Mucosa of rectum (tissue), 2 donors: ENCODE data around the gene HS3ST4.
"Not testable (repeated sequence)": the region's sequence is repeated elsewhere in the genome, so short reads cannot be mapped to it uniquely, and the experiment has no call there.

Source experiments
- H3K27ac ChIP-seq, 2 donors: one replicate each; pipeline ENCODE4 v1.7.0; 2013; ENCODE audit warnings: inconsistent platforms in 2 of 2, low read depth in 2 of 2, low read length in 2 of 2
- H3K27me3 ChIP-seq, 2 donors: one replicate each; pipeline ENCODE4 v1.7.0; 2013; ENCODE audit warnings: low read length in 2 of 2; ENCODE audit not compliant: control insufficient read depth in 2 of 2, insufficient read depth in 2 of 2
- H3K36me3 ChIP-seq, 2 donors: one replicate each; pipeline ENCODE4 v1.7.0; 2013; ENCODE audit warnings: low read length in 2 of 2; ENCODE audit not compliant: control insufficient read depth in 2 of 2, insufficient read depth in 2 of 2
- H3K4me1 ChIP-seq, 2 donors: one replicate each; pipeline ENCODE4 v1.7.0; 2013; ENCODE audit warnings: low read length in 2 of 2, mild to moderate bottlenecking in 1 of 2; ENCODE audit not compliant: control insufficient read depth in 2 of 2, insufficient read depth in 2 of 2
- H3K4me3 ChIP-seq, 2 donors: one replicate each; pipeline ENCODE4 v1.7.0; 2013; ENCODE audit warnings: low read length in 2 of 2
- H3K9ac ChIP-seq, 2 donors: one replicate each; pipeline ENCODE4 v1.7.0; 2013; ENCODE audit warnings: low read length in 2 of 2, low read depth in 1 of 2, mild to moderate bottlenecking in 1 of 2
- H3K9me3 ChIP-seq, 2 donors: one replicate each; pipeline ENCODE4 v1.7.0; 2013; ENCODE audit warnings: low read length in 2 of 2; ENCODE audit not compliant: control insufficient read depth in 2 of 2
- donor health status: healthy.
- donor health status: Normal muscosa, but diverticular disease.

HS3ST4 gene

GRCh38 chr16:26070302-26071100 lies 378.7 kb downstream of the HS3ST4 start:
- H3K27me3 ChIP-seq = no peaks in the 10 kb centered on the region
- no peak overlapping the region for H3K9ac ChIP-seq
- H3K9me3 ChIP-seq = no peaks in the 10 kb centered on the region
- H3K27ac ChIP-seq = no peak overlapping the region
- no peak overlapping the region for H3K4me3 ChIP-seq
- no peaks in the 10 kb centered on the region for H3K36me3 ChIP-seq
- H3K4me1 ChIP-seq = no peaks in the 10 kb centered on the region

GRCh38 chr16:26071101-26071866 lies 379.5 kb downstream of the HS3ST4 start:
- H3K4me3 ChIP-seq = no peak overlapping the region
- H3K36me3 ChIP-seq = no peaks in the 10 kb centered on the region
- H3K9me3 ChIP-seq = no peaks in the 10 kb centered on the region
- H3K27me3 ChIP-seq = no peaks in the 10 kb centered on the region
- H3K9ac ChIP-seq = no peak overlapping the region
- no peak overlapping the region for H3K27ac ChIP-seq
- no peaks in the 10 kb centered on the region for H3K4me1 ChIP-seq

- Histone ChIP-seq H3K27ac (no peak overlapping the region), H3K9ac (no peak overlapping the region), H3K27me3 (no peaks in the 10 kb centered on the region), H3K36me3 (no peaks in the 10 kb centered on the region), H3K4me3 (no peak overlapping the region), H3K4me1 (no peaks in the 10 kb centered on the region), H3K9me3 (no peaks in the 10 kb centered on the region)
Observed at GRCh38 chr16:26078716-26079355, 387.1 kb downstream of the HS3ST4 start.

- Histone ChIP-seq H3K27ac (no peak overlapping the region), H3K4me1 (no peaks in the 10 kb centered on the region), H3K9me3 (no peaks in the 10 kb centered on the region), H3K9ac (no peak overlapping the region), H3K27me3 (no peaks in the 10 kb centered on the region), H3K36me3 (no peaks in the 10 kb centered on the region), H3K4me3 (no peak overlapping the region)
Observed at GRCh38 chr16:26087091-26087490, 395.3 kb downstream of the HS3ST4 start.

- no peak overlapping the region for H3K9ac ChIP-seq
- no peaks in the 10 kb centered on the region for H3K36me3 ChIP-seq
- H3K27ac ChIP-seq = no peak overlapping the region
- no peaks in the 10 kb centered on the region for H3K27me3 ChIP-seq
- no peaks in the 10 kb centered on the region for H3K9me3 ChIP-seq
- no peak overlapping the region for H3K4me3 ChIP-seq
- no peaks in the 10 kb centered on the region for H3K4me1 ChIP-seq
Observed at GRCh38 chr16:26091511-26091910, 399.8 kb downstream of the HS3ST4 start.

- not testable (repeated sequence) for H3K4me3 ChIP-seq
Observed at GRCh38 chr16:26098206-26098605, 406.4 kb downstream of the HS3ST4 start.

GRCh38 chr16:26102369-26102768 lies 410.6 kb downstream of the HS3ST4 start:
- H3K27me3 ChIP-seq = no peaks in the 10 kb centered on the region
- no peaks in the 10 kb centered on the region for H3K36me3 ChIP-seq
- H3K9ac ChIP-seq = no peak overlapping the region
- no peak overlapping the region for H3K4me3 ChIP-seq
- no peaks in the 10 kb centered on the region for H3K9me3 ChIP-seq
- H3K4me1 ChIP-seq = no peaks in the 10 kb centered on the region
- no peak overlapping the region for H3K27ac ChIP-seq

More at GRCh38 chr16:26098206-26098605, 406.4 kb downstream of the HS3ST4 start:
- H3K27ac ChIP-seq, H3K4me1 ChIP-seq, H3K9ac ChIP-seq, H3K9me3 ChIP-seq, H3K27me3 ChIP-seq, H3K36me3 ChIP-seq: not testable (repeated sequence)

GRCh38 chr16:26108836-26109505 lies 417.2 kb downstream of the HS3ST4 start:
- no peak overlapping the region for H3K9ac ChIP-seq

GRCh38 chr16:26111900-26112299 lies 420.1 kb downstream of the HS3ST4 start:
- H3K36me3 ChIP-seq = no peaks in the 10 kb centered on the region

More at GRCh38 chr16:26108836-26109505, 417.2 kb downstream of the HS3ST4 start:
- Histone ChIP-seq H3K4me3 (no peak overlapping the region), H3K27ac (no peak overlapping the region), H3K27me3 (no peaks in the 10 kb centered on the region), H3K9me3 (no peaks in the 10 kb centered on the region), H3K4me1 (no peaks in the 10 kb centered on the region), H3K36me3 (no peaks in the 10 kb centered on the region)

More at GRCh38 chr16:26111900-26112299, 420.1 kb downstream of the HS3ST4 start:
- no peak overlapping the region for H3K9ac ChIP-seq
- H3K27ac ChIP-seq = no peak overlapping the region
- no peaks in the 10 kb centered on the region for H3K9me3 ChIP-seq
- H3K27me3 ChIP-seq = no peaks in the 10 kb centered on the region
- no peaks in the 10 kb centered on the region for H3K4me1 ChIP-seq
- no peak overlapping the region for H3K4me3 ChIP-seq
